Stimulated activated CD8-positive, alpha-beta memory T cell treated with anti-CD3 and anti-CD28 coated beads, Interleukin-2, amount 100 ng/mL, for 48 hours (primary cell): ENCODE measurements around the gene ARL4C.

Experiments used
- DNase-seq, 2 donors: peaks; one replicate each; pipeline ENCODE4 v3.0.0-alpha.2; 2020; ENCODE audit warnings: low read depth in 2 of 2

ARL4C gene

DNA sequence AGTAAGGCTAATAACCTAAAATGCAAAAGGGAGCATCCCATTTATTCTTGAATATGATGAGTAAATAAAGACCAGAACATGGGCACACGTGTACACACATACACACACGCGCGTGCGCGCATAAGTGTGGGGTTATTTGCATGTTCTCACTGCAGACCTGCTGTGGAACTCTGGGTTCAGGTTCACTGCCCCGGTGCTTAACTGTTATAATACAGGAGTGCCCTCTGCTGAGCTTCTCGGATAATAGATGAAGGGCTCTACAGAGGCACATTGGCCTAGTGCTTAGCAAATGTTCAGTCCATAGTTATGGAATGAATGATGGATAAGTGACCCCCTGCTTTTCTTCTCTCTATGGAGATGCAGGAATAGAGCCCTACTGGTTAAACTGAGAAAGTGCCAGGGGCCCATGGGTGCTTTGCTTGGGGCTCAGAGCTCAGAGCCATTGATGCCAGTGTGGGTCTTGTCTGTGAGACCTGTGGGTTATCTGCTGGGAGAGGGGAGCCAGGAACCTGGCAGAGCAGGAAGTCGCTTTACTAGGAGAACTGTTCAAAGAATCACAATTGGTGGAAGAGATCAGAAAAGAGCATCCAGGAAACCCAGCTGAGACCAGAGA, 3.6 kb upstream of the ARL4C start:
- peak; percentile 38 to 51 for DNase-seq

DNA sequence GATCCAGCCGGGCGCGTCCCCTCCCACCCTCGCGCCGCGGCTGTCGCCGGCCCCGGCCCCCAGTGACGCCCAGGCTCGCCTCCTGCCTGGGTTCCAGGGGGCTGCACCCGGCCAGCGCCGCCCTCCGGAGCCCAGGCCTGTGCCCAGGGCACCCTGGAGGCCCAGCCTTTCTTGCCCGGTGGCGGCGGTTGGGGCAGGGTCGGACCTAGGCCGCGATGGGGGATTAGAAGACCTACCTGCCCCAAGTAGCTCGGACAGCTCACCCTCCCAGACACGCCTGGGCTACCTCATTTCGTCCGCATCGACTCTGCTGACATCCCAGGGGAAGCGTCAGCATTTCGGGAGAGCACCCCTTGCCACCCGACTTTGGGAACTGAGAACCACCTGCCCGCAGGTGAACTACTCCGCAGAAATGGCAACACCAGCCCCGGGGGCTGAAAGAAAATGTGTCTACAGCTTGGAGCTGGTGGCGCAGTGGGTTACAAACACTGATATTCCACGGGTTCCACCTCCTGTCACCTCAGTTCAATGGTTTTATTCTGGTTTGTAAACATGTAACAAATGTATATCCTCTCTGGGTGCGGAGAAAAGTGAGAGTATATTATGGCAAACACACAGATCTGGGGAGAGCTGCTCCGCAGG, 834 bp upstream of the ARL4C start:
- DNase-seq = no peak

DNA sequence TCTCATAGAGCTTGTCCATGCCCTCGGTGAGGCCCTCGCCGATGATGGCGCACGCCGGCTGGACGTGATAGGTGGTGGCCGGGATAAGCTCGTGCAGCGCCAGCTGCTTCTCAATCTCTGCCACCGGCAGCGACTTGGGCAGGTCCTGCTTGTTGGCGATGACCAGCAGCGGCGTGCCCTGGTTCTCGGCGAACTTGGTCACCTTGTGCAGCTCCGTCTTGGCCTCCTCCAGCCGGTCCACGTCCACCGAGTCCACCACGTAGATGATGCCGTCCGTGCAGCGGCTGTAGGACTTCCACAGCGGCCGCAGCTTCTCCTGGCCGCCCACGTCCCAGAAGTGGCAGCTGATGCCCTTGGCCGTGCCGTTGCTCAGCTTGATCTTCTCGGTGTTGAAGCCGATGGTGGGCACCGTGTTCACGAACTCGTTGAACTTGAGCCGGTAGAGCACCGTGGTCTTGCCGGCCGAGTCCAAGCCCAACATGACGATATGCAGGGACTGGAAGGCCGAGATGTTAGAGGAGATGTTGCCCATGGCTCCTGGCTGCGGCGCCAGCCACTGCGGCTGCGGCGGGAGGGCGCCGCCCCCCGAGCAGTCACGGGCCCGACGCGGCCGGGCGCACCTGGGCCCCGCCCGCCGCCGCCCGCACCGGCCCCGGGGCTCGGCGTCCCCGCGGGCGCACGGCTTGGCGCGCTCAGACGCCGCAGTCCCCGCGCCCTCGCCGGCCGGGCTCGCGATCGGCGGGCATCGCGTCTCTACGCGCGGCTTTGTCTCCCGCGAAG, 636 bp downstream of the ARL4C start:
- no peak for DNase-seq

DNA sequence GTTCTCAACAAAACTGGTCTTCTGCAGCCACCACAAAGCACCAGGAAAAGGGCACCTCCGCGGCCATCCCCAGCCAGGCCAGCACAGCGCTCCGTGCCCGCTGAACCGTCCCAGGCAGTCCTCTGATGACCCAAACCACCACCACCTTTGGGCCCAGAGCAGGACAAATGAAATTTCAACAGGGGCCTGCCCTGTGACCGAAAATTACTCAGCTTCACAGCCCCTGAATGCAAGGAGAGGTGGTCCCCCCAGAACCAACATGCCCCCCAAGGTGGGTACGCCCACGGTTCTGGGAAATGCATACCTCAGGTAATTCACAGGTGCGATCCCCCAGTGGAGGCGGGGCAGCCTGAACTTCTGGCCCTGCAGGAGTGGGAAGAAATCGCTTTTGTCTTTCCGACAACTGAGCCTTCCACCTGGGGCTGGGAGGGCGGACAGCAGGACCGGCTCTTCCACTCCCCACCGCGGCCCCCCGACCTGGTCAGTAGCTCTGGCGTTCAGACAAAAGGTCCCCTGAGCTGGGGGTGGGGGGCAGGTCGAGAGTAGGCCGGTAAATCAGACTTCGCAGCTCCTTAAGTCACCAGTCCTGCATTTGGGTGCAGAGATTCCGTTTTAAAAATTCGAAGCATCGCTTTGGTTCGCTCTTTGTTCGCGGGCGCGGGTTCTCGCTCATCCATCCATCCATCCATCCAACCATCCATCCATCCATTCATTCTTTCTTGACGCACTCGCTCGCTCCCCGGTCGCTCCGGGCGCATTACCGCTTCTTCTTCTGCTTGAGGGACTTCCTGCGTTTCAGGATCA, 1.4 kb downstream of the ARL4C start:
- DNase-seq = no peak

DNA sequence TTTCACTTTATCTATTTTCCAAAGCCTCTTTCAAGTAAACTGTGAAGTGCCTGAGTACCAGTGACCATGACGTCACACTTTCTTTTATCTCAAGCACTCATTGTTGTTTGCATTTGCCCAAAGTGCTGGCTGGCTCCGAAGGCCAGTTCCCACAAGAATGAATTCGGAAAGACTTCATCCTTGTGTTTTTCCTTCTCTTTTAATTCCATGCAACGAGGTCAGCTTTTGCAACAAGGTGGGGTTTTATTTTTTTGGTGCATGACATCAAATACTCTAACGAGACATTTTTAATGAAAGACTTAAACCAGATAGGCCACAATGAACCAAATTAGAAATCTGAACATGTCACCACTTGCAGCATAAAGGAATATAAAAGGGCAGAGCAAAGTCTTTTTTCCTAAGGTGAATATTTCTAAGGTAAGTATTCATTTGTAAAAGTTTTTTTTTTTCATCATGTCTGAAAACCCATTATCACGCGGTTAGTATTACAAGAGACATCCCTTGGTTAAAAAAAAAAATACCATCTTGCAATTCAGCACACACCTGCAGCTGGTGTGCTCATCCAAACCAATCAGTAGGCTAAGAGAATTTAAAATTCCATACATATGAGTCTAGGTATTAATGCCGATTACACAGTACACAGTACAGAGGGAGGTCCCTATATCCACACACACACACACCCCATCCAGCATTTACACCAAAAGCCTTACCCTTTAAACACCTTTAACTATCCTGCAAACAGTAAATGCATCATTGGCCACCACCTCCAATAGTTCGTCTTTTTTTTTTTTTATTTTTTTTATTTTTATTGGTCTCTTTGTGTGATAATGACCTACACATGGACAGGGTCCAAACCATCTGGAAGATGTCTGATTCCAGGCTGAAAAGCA, 2.3 kb downstream of the ARL4C start:
- no peak for DNase-seq

DNA sequence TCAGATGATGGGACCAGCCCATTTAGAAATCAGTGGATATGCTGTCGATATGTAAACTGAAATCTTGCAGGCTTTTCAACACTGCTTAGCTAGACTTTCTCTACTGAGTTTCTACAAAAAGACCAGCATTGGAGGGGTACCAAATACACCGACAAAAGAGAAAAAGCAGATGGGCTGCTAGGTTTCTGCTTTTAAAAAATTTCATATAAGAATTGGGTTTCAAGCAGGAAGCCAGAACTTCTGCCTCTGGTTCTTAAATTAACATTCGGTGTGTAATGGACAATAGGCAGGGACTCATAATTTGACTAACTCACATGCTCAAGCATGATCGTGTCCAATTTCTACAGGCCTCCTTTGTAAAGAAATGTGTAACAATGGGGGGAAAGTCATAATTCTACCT, 3.1 kb downstream of the ARL4C start:
- no peak for DNase-seq

DNA sequence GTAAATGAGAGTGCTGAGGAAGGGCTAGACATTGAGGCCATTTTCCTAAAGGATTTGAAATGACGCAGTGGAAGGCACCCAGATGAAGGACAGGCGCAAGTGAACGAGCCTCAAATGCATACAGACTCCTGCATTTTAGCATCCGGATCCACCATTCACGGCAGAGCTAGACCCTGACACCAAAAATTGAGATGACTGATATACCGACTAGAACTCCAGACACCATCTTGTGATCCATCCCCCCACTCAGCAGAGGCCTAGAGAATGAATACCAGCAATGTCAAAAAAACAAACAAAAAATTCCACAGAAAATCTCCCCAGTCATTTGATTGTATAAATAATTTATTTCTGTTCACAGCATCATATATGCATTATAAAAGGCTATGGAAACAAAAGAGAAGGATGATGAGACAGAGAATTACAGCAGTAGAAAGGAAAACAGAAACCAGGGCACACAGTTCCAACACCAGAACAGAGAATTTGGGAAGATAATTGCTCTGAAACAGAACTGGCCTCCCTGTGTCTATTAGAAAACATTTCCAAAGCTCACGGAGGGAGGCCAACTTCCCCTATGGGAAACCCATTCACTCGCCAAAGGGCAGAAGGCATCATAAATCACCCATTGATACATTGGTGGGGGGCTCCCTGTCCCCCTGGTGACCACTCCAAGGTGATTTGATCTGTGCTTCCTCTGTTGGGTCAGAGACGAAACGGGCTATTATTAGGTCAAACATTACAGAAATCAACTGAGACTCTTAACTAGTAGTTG, 4.0 kb downstream of the ARL4C start:
- DNase-seq = no peak

DNA sequence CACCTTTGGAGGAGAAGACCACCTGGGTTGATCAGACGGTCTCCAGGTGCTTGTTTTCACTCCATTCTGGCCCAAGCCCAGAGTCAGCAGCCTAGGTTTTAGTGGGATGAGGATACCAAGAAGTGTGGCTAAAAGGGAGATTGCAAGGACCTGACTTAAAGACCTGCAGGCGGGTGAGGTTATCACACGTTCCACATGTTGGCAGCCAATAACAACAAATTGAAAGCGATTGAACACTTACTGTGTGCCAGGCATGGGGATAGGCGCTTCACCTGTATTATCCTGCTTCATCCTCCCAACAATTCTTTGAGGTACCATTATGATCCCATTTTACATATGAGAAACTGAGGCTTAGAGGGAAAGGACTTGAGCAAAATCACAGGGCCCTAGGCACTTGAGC, 5.0 kb downstream of the ARL4C start:
- DNase-seq = no peak

DNA sequence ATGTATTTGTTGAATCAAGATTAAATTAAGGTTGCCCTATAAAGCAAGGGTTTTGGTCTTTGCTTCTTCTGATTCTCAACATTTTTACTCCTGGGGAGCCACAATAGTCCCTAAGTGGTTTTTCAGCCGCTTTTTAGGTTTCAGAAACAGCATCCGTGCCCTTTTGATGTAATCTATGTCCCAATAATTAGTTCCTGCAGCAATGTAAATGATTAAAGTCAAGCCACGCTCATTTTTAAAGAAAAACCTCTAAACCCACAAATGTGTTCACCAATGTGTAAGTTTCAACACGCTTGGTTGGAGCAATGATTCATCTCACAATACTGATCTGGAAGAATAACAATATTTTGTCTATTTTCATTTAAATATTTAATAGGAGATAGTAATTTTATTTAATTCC, 5.6 kb downstream of the ARL4C start:
- no peak for DNase-seq

DNA sequence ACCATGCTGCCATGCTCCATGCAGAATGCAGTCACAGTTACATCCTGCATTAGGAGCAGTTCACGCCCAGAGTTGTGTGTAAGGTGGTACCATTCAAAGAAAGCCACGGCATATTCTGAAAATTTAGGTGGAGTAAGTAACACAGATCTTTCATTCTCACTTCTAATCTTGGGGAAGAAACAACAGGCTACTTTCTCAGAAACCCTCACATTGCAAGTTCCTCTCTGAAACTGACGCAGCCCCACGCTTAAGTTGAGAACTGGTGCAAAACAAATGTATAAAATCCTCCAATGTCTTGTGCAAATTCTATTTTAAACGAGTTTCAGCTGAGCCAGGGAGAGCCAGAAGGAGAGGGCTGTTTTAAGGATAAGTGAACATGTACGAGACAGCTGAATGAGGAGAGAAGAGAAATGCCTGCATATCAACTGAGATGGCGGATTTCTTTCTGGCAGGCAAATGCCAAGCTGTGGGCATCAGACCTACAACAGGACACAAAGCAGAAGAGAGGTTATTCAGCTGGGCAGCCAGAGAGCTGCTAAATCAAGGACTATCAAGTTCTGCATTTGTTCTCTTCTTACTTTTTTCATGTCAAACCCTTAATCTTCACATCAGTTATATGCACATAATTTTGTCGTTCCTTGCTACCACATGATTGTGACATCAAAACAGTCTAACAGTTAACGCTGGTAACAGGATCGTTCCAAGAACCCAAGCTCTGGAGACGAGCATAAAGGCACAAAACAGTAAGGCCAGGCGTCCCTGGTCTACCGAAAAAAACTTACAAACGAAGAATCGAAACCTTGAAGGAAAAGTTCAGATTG, 6.4 kb downstream of the ARL4C start:
- no peak for DNase-seq

DNA sequence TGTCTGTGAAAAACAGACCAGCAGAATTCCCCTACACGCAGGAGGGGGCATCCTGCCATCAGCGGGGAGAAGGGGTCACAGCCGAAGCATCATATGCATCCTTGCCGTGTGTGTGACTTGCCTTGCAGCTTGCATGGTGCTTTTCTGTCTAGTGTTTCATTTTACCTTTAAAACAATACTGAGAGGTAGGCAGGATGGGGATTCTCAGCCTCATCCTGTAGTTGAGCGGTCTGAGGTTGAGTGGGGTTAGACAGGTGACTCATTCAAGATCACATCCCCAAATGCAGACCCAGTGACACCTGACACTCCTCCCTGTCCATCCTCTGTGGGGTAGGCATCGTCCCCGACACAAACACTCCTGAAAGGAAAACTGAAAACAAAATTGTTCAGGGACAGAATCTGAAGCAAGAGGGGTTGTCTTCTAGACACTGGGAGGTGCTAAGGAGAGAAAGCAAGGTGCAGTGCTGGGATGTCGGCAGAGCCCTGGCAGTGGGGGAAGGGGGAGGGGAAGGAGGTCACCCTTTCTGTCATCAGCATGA, 7.9 kb downstream of the ARL4C start:
- peak in 1 of 2 donors; percentile 33 for DNase-seq

DNA sequence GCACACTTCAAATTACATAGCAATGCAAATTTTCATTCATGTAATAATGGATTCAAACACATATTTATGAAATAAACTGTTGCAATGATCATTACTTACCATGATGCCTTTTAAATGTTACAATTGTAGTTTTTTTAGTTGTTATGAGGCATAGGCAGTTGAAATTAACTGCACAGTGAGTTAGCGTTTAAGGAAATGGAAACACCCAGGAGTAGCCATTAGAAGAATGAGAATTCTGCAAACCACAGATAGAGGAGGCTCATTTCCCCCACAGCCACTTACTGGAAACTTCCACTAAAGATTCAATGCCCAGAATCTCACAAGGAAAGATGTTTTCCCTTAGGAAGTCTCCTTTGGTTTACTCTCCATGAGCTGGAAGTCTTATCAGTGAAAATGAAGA, 8.4 kb downstream of the ARL4C start:
- no peak for DNase-seq

DNA sequence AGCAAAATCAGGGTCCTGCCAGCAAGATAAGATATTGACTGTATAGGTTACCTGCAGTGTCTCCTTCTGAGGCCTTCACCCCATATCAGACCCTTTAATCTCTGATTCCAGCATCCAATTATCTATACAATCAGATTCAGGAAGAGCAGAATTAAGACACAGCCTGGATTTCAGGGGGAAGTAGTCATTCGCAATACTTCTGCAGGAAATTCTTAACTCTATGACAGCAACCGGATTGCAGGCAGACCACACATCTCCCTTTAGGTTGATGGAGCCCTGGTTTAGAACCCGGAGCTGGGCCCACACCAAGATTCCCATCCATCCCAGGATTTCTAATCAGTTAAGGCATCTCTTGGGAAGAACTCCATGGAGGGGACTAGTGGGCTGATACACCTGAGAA, 9.5 kb downstream of the ARL4C start:
- DNase-seq = no peak

DNA sequence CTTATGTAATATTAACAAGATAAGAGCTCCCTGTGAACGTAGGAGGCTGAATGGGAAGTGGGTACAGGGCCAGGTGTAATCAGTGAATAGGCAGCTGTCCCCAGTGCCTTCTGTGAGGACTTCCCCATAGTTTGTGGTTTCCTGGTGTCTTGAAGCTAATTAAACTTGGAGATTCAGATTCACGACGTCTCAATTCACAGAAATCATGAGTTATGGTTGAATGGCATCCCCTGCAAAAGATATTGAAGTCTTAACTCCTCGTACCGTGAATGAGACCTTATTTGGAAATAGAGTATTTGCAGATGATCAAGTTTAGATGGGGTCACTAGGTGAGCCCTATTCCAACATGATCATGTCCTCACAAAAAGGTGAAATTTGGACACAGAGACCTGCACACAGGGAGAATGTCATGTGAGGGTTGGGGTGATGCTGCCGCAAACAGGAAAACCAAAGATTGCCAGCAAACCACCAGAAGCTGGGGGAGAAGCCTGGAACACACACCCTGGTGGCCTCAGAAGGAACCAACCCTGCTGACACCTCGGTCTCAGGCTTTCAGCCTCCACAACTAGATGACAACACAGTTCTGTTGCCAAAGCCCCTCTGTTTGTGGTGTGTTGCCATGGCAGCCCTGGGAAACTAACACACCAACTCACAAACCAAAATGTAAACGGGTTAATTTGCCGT, 13.2 kb downstream of the ARL4C start:
- DNase-seq = peak; percentile 62 to 67

DNA sequence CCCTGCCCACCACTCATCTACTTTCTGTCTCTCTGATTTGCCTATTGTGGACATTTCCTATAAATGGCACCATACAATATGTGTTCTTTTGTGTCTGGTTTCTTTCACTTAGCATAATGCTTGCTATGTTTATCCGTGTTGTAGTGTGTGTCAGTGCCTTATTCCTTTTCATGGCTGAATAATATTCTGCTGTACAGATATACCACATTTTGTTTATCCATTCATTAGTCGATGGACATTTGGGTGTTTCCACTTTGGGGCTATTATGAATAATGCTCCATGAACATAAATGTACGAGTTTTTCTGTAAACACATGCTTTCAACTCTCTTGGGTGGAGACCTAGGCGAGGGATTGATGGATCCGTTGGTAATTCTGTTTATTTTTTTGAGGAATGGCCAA, 15.6 kb downstream of the ARL4C start:
- no peak for DNase-seq

DNA sequence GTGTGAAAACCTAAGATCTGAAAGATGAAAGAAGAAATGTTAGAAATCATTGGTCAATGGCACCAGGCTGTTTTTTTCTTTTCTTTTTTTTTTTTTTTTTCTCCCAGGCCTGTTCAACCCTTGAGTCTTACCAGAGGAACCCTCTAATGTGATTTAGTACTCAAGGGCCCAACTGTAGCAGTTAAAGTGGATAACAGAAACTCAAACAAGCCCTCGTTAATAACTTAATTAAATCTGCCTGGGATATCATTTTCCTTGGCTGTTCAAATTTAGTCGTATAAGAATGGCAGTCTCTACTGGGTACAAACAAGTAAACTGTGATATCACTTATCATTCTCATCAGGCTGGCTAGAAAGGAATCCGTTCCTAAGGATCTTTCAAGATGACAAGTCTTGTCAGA, 16.5 kb downstream of the ARL4C start:
- no peak for DNase-seq

DNA sequence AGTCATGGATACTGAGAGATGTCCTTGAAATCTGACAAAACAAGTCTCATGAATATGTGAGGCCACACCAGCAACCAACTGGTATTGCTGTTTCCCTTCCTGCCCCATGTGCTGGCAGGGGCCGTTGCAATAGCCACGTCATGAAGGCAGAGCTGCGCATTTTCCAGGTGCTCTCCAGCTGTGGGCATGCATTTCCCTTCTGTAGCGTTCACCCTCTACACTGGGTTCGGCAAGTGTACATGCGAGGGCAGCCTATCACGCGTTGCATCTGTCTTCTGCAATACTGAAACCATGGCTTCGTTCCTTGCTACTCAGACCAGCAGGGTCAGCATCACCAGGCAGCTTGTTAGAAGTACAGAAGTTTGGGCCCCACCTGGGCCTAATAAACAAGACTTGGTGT, 17.4 kb downstream of the ARL4C start:
- no peak for DNase-seq

DNA sequence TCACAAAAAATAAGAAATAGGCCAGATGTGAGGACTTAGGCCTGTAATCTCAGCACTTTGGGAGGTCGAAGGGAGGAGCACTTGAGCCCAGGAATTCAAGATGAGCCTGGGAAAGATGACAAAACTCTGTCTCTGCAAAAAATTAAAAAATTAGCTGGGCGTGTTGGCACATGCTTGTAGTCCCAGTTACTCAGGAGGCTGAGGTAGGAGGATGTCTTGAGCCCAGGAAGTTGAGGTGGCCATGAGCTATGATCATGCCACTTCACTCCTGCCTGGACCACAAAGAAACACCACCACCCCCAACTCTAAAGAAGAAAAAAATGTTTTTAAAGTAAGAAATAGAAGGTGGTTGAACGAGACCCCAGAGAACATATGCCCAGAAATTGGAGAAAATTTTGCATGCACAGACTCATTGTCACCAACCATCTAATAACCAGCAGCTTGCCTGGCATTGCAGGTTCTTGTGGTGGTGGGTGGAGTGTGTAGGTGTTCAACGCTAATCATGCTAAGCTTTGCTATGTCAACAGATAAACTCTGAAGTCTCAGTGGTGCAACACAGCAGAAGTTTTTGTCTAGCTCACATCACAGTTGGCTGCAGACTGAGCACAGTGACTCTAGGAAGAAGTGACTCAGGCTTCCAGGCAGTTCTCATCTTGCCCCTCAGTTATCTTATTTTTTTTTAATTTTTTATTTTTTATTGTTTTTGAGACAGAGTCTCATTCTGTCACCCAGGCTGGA, 18.6 kb downstream of the ARL4C start:
- DNase-seq = no peak
